Chondrocyte (in vitro differentiated cells): ENCODE data around the gene ARHGAP44. TPM values are rescaled to one million over a fixed set of nuclear protein-coding genes. Genes with fewer than 3 reads are reported as not detected.

Experiments used
- DNase-seq: peaks from one replicate; pipeline ENCODE4 v3.0.0; 2021; ENCODE audit warnings: mixed read lengths, low spot score
- H3K27ac Mint-ChIP-seq: one replicate; pipeline ENCODE4 v1.8.0; 2021; ENCODE audit warnings: mild to moderate bottlenecking, moderate library complexity, mixed read lengths; ENCODE audit not compliant: unreplicated experiment
- H3K27me3 Mint-ChIP-seq: 2 replicates; pipeline ENCODE4 v1.8.0; 2021; ENCODE audit warnings: low read depth, mixed read lengths
- H3K36me3 Mint-ChIP-seq: 2 replicates; pipeline ENCODE4 v1.8.0; 2021; ENCODE audit warnings: low read depth, mixed read lengths
- H3K4me1 Mint-ChIP-seq: 2 replicates; pipeline ENCODE4 v1.8.0; 2021; ENCODE audit warnings: low read depth, mild to moderate bottlenecking, mixed read lengths
- H3K4me3 Mint-ChIP-seq: one replicate; pipeline ENCODE4 v1.8.0; 2021; ENCODE audit warnings: mild to moderate bottlenecking, moderate library complexity, mixed read lengths; ENCODE audit not compliant: unreplicated experiment
- H3K9me3 Mint-ChIP-seq: 2 replicates; pipeline ENCODE4 v1.8.0; 2021; ENCODE audit warnings: low read depth, mixed read lengths
- total RNA-seq: library from RNA; stranded (reverse); gene quantifications from 3 replicates; pipeline ENCODE4 v1.2.1, GENCODE V29; 2021
- TF ChIP-seq, protein P1 (sequence below): fragments of 200-600 bp; sonication (generic); IDR thresholded peaks from 2 replicates; pipeline ENCODE4 v1.5.0; 2021; ENCODE audit warnings: antibody characterized with exemption, mild to moderate bottlenecking, moderate library complexity

The ARHGAP44 gene
- total RNA-seq, 1 donor from 2014 or later, result 5.7 TPM

DNA sequence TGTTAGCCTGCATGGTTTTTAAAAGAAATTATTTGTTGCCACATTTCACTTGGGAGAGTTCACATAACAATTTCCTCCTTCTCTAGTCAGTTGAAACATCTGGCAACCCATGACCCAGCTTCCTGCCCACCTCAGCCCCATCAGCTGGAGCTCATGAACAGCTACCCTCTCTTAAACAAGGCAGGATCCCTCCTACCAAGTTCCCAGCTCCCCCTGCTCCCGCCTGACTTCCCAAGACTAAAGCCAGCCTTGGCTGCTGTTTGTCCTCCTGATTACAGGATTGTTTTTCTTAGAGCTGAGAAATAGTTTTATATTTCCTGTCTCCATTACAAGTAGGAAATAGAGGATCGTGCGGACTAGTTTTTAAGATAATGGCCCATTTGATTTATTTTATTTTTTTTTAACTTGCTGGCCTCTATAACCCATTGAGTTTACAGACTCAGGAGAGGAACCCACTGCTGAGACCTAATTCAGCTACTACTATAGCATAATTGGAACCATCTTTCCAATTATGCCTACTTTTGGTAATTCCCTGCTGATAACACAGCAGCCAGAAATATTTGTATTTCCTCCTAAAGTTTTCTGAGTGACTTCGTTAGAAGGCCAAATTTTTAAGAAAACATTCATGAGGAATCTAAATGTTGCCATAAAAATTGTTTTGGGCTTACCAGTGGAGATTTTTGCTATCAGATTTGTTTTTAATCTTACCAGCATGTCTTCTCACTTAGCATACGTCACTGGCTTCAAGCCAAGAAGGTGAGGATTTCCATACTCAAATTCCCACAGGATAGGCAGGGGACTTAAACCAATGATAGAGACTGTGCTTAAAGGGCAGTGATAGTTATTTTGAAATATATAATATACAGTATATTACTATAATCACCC is 138.5 kb downstream of the ARHGAP44 start:
- H3K36me3 Mint-ChIP-seq, result peaks cover 3% of the 10 kb centered on the region
- no peak overlapping the region for H3K4me3 Mint-ChIP-seq
- H3K4me1 Mint-ChIP-seq, result peaks cover 15% of the 10 kb centered on the region
- H3K27me3 Mint-ChIP-seq, result no peaks in the 10 kb centered on the region
- TF ChIP-seq, protein P1, sequence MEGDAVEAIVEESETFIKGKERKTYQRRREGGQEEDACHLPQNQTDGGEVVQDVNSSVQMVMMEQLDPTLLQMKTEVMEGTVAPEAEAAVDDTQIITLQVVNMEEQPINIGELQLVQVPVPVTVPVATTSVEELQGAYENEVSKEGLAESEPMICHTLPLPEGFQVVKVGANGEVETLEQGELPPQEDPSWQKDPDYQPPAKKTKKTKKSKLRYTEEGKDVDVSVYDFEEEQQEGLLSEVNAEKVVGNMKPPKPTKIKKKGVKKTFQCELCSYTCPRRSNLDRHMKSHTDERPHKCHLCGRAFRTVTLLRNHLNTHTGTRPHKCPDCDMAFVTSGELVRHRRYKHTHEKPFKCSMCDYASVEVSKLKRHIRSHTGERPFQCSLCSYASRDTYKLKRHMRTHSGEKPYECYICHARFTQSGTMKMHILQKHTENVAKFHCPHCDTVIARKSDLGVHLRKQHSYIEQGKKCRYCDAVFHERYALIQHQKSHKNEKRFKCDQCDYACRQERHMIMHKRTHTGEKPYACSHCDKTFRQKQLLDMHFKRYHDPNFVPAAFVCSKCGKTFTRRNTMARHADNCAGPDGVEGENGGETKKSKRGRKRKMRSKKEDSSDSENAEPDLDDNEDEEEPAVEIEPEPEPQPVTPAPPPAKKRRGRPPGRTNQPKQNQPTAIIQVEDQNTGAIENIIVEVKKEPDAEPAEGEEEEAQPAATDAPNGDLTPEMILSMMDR, result no peak
- peaks cover 3% of the 10 kb centered on the region for H3K9me3 Mint-ChIP-seq
- peak overlapping the region; percentile 42 for H3K27ac Mint-ChIP-seq
- DNase-seq, result no peak

DNA sequence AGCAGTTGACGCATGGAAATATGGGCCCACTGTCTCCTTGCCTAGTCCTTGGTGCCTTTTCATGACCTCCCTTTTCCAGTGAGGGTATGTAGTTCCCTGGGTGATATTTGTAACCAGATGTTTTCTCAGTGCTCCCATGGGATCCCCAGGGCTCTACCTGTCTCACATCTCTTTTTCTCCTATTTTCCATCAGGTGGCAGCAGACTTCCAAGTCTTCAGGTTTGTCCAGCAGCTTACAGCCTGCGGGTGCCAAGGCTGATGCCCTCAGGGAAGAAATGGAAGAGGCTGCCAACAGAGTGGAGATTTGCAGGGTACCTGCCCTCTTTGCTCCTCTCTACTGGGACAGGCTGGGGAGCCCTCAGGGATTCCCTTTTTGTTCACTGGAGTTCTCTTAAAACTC is 139.4 kb downstream of the ARHGAP44 start:
- TF ChIP-seq, protein P1, result peak; percentile 40
- H3K9me3 Mint-ChIP-seq, result peaks cover 3% of the 10 kb centered on the region
- peaks cover 15% of the 10 kb centered on the region for H3K4me1 Mint-ChIP-seq
- H3K27ac Mint-ChIP-seq, result no peak overlapping the region
- no peak overlapping the region for H3K4me3 Mint-ChIP-seq
- H3K27me3 Mint-ChIP-seq, result no peaks in the 10 kb centered on the region
- no peak for DNase-seq
- H3K36me3 Mint-ChIP-seq, result peaks cover 3% of the 10 kb centered on the region

DNA sequence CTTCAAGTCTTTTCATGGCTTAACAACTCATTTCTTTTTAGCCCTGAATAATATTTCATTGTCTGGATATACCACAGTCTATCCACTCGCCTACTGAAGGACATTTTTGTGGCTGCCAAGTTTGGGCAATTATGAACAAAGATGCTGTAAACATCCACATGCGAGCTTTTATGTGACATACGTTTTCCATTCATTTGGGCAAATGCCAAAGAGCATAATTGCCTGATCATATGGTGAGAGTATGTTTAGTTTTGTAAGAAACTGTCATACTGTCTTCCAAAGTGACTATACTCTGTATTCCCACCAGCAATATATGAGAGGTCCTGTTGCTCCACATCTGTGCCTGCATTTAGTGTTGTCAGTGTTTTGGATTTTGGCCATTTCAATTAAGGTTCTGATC is 147.2 kb downstream of the ARHGAP44 start:
- TF ChIP-seq, protein P1, result no peak
- Mint-ChIP-seq H3K9me3 (peaks cover 7% of the 10 kb centered on the region), H3K36me3 (no peaks in the 10 kb centered on the region), H3K4me3 (no peak overlapping the region), H3K27me3 (no peaks in the 10 kb centered on the region), H3K27ac (no peak overlapping the region), H3K4me1 (no peaks in the 10 kb centered on the region)
- no peak for DNase-seq

DNA sequence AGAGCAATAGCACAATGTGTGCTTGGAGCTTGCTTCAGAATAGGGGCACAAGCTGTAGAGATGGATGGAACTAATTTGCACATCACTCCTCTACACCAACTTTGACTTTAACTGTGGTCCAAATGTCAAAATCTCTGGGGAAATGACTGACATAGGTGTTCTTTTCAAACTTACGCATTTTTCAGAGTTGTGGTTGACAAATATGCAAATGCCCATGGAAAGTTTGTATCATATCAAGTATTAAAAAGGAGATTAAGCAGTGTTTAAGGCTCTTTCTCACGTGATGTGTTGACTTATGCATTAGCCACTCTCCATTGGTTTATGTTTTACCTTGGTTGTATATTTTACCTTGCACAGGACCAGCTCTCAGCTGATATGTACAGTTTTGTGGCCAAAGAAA is 151.4 kb downstream of the ARHGAP44 start:
- TF ChIP-seq, protein P1, result no peak
- Mint-ChIP-seq H3K27me3 (no peaks in the 10 kb centered on the region), H3K4me1 (no peaks in the 10 kb centered on the region)

DNA sequence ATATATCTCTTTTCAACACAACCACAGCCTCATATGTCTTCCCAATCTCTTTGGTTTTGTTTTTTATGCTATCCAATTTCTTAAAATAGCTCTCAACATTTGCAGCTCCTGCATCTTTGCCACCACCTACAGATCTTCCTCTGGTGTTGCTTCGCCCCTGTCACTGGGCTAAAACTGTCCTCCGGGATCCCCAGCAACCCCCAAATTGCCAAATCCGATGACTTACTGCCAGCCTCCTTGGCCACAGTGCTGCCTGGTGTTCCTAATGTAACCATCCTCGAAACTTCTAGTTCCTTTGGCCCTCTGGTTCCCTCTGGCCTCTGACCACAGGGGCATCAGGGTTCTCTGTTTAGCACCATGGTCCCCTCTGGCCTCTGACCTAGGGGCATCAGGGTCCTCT is 157.7 kb downstream of the ARHGAP44 start:
- TF ChIP-seq, protein P1, result no peak
- H3K4me3 Mint-ChIP-seq, result no peak overlapping the region
- DNase-seq, result no peak
- H3K27me3 Mint-ChIP-seq, result no peaks in the 10 kb centered on the region
- peaks cover 13% of the 10 kb centered on the region for H3K36me3 Mint-ChIP-seq
- no peaks in the 10 kb centered on the region for H3K4me1 Mint-ChIP-seq
- H3K27ac Mint-ChIP-seq, result no peak overlapping the region
- no peaks in the 10 kb centered on the region for H3K9me3 Mint-ChIP-seq

More for the DNA sequence above, 151.4 kb downstream of the ARHGAP44 start:
- Mint-ChIP-seq H3K4me3 (no peak overlapping the region), H3K27ac (no peak overlapping the region), H3K9me3 (peaks cover 4% of the 10 kb centered on the region), H3K36me3 (peaks cover 3% of the 10 kb centered on the region)
- DNase-seq, result no peak
